ENCODE results near the gene PITPNB.

The PITPNB gene

DNA sequence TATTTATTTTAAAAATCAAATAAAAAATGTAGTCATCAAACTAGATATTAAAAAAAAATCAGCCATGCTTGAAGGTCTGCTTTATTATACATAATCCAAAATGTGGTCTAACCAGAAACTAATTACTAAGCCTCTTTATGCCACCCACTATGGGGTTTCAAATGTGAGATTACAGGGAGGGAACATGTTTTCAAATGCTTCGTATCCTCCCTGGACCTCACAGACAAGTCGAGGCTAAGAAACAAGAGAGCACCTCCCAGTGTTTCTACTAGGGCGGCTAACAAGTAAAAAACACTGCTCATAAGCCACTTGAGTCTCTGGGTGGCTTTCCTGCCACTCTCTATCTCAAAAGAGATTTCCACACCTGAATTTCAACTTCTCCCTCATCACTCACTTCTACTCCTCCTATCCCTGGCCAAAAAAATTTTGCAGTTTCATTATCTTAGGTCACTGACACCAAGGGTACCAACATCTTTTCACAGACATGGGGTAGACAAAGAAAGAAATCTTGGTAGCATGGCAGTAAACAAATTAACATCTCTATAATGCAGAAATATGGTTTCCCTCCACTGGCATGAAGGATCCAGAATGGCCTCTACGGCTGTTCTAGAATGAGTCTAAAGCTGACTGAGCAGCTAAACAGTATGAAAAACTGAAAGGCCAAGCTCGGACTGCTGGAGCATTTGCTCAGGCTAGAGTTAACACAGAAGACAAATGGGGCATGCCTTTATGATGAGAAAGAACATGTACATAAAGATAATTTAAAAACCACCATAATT, 50.9 kb downstream of the PITPNB start:
- no peaks in the 10 kb centered on the region for H3K27me3 ChIP-seq (ENCODE audit: low read depth, low read length)
- H3K4me3 ChIP-seq (ENCODE audit: low read depth in 1 of 2, low read length in 2 of 2): peak overlapping the region in 1 of 2 donors; percentile 1
- no peaks in the 10 kb centered on the region for H3K9me3 ChIP-seq (ENCODE audit: control insufficient read depth in 1 of 2, low read length in 2 of 2)
- H3K27ac ChIP-seq (ENCODE audit: low read length): peak overlapping the region; percentile 88
- peaks cover 27 to 29% of the 10 kb centered on the region in 2 donors for H3K4me1 ChIP-seq (ENCODE audit: control insufficient read depth in 1 of 2, insufficient read depth in 2 of 2, low read length in 2 of 2)
- H3K36me3 ChIP-seq (ENCODE audit: control insufficient read depth in 1 of 2, insufficient read depth in 2 of 2, low read length in 2 of 2): peaks cover 4 to 35% of the 10 kb centered on the region in 2 donors

DNA sequence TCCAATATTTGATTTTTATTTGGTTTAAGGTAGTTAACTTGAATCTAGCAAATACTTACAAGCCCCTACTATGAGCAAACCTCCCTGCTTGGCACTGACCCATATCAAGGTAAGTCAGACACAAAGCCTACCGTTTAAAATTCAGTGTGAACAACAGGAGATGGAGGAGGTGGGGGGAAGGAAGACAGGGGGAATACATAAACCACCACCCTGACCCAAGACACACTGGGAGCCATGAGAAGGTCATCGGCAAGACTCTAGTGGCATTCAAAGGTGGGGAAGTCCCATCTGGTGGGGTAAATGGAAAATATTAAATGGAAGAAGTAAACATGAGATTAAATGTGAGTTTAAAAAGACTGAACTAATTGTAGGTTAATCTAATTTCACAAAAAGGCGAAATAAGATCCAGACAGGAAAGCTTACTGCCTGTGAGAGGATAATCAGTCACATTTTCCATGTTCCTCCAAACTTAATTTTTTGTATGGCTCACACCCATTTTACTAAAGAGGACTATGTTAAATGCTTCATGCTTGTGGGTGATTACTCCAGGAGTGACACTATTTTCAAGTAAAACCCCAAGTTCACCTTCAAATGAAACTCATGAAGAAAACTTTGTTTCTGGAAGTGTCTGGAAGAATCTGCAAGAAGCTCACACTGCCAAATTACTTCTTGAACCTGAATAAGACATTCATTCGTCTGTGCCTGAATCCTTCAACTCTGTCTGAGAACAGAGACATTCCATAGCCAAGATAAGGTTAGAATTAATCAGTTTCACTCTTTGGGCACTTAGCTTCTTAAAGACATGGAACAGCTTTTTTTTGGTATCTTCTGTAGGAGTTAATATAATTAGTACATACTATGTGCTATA, 51.7 kb downstream of the PITPNB start:
- peak overlapping the region in 1 of 2 donors; percentile 1 for H3K4me3 ChIP-seq (ENCODE audit: low read depth in 1 of 2, low read length in 2 of 2)
- H3K27me3 ChIP-seq (ENCODE audit: low read depth, low read length): no peaks in the 10 kb centered on the region
- peaks cover 28 to 35% of the 10 kb centered on the region in 2 donors for H3K4me1 ChIP-seq (ENCODE audit: control insufficient read depth in 1 of 2, insufficient read depth in 2 of 2, low read length in 2 of 2)
- H3K36me3 ChIP-seq (ENCODE audit: control insufficient read depth in 1 of 2, insufficient read depth in 2 of 2, low read length in 2 of 2): peaks cover under 1 to 30% of the 10 kb centered on the region in 2 donors
- no peaks in the 10 kb centered on the region for H3K9me3 ChIP-seq (ENCODE audit: control insufficient read depth in 1 of 2, low read length in 2 of 2)
- peak overlapping the region; percentile 88 for H3K27ac ChIP-seq (ENCODE audit: low read length)

DNA sequence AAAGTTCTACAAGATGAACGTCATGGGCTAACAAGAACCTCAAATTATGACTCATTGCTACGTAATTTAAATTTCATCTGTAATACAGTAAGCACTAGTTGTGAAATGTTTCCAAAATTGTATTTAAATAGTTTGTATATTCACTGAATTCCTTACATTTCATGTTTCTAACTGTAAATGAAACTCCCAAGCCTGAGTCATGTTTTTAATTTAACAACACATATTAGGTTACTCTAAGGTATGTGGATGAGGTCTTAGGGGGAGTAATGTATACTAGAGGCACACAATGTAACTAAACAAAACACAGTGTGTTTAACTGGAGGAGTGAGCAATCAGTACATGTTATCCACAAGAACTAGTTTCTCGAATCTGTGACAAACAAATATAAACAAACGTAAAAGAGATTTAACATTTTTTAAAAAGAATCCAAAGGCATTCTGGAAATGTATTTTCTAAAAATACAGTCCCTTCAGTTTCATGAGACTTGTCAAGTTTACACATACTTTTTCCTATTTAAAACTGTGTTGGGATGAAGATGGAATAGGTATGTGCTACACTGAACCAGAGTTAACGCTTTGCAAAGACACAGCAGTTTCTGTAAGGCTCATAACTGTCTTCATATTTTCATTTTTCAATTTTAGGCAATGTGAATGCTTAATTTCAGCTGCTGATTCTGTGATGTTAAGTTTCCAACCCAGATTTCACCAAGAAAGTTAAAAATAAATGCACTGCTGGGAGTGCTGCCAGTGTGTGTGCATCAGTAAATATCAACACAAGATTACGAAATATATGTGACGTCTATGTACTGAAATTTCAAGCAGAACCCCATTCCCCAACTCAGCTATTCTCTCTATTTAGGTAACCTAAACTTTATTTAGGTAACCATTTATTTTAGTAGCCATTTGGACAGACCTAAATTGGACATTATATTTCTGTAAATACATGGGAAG, 52.6 kb downstream of the PITPNB start:
- H3K9me3 ChIP-seq (ENCODE audit: control insufficient read depth in 1 of 2, low read length in 2 of 2): no peaks in the 10 kb centered on the region
- no peaks in the 10 kb centered on the region for H3K27me3 ChIP-seq (ENCODE audit: low read depth, low read length)
- H3K36me3 ChIP-seq (ENCODE audit: control insufficient read depth in 1 of 2, insufficient read depth in 2 of 2, low read length in 2 of 2): peaks cover 0 to 25% of the 10 kb centered on the region in 2 donors
- no peak overlapping the region for H3K4me3 ChIP-seq (ENCODE audit: low read depth in 1 of 2, low read length in 2 of 2)
- H3K27ac ChIP-seq (ENCODE audit: low read length): peak overlapping the region; percentile 88
- peaks cover 34 to 35% of the 10 kb centered on the region in 2 donors for H3K4me1 ChIP-seq (ENCODE audit: control insufficient read depth in 1 of 2, insufficient read depth in 2 of 2, low read length in 2 of 2)

DNA sequence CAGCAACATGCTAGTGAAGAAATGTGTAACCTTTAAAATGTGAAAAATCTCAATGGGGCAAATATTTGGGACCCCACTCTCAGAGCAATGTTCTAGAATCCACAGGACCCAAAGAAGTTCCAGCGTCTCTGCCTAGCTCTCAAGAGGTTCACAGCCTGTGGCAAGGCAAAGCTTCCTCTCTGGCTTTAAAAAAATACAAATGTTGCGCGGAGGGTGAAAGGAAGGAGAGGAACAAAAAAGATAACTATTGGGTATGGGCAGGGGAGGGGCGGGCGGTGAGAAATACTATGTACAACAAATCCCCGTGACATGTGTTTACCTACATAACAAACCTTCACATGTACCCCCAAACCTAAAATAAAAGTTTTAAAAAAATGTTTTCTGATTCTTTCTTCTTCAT, 53.6 kb downstream of the PITPNB start:
- Histone ChIP-seq H3K27ac (ENCODE audit: low read length) (peak overlapping the region; percentile 88), H3K4me3 (ENCODE audit: low read depth in 1 of 2, low read length in 2 of 2) (no peak overlapping the region), H3K9me3 (ENCODE audit: control insufficient read depth in 1 of 2, low read length in 2 of 2) (no peaks in the 10 kb centered on the region), H3K27me3 (ENCODE audit: low read depth, low read length) (no peaks in the 10 kb centered on the region), H3K4me1 (ENCODE audit: control insufficient read depth in 1 of 2, insufficient read depth in 2 of 2, low read length in 2 of 2) (peaks cover 35% of the 10 kb centered on the region in 2 donors), H3K36me3 (ENCODE audit: control insufficient read depth in 1 of 2, insufficient read depth in 2 of 2, low read length in 2 of 2) (peaks cover 0 to 16% of the 10 kb centered on the region in 2 donors)

DNA sequence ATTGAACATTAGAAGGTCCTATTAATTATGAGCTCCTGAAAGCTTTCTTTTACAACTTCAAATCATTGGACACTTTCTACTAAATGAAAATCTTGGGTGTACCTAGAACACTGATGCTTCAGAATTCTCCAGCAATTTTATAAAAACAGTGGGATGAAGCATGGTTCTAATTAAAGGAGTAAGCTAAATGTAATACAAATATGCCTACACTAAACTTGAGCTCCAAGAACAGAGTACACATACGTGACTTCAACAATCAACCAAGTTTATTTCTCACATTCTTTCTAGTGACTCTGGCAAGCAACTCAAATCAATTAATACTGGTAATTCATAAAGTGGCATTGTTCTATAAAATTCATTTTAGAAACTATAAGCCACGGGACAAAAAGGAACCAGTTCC, 55.5 kb downstream of the PITPNB start:
- H3K4me1 ChIP-seq (ENCODE audit: control insufficient read depth in 1 of 2, insufficient read depth in 2 of 2, low read length in 2 of 2): peaks cover 27 to 43% of the 10 kb centered on the region in 2 donors
- H3K4me3 ChIP-seq (ENCODE audit: low read depth in 1 of 2, low read length in 2 of 2): no peak overlapping the region
- H3K36me3 ChIP-seq (ENCODE audit: control insufficient read depth in 1 of 2, insufficient read depth in 2 of 2, low read length in 2 of 2): peaks cover 7 to 8% of the 10 kb centered on the region in 2 donors

DNA sequence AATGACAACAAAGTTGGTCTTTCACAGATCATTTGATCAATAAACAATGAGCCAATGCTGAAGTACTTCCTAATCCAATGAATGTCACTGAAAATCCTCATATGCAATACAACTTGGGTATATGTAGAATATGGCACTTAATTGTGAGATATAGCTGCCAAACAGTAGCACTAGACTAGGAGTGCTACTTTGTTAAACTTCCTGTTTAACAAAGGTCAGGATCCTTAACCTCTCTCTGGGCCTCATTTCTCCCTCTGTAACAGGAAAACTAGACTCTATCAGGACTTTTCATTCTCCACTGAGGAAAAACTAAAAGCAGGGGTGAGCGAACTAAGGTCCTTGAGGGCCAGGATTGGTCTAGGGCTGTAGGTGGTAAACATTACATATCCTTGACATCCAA, 56.1 kb downstream of the PITPNB start:
- no peaks in the 10 kb centered on the region for H3K27me3 ChIP-seq (ENCODE audit: low read depth, low read length)
- H3K36me3 ChIP-seq (ENCODE audit: control insufficient read depth in 1 of 2, insufficient read depth in 2 of 2, low read length in 2 of 2): peaks cover 10 to 11% of the 10 kb centered on the region in 2 donors
- H3K9me3 ChIP-seq (ENCODE audit: control insufficient read depth in 1 of 2, low read length in 2 of 2): no peaks in the 10 kb centered on the region
- H3K4me1 ChIP-seq (ENCODE audit: control insufficient read depth in 1 of 2, insufficient read depth in 2 of 2, low read length in 2 of 2): peaks cover 27 to 45% of the 10 kb centered on the region in 2 donors
- H3K27ac ChIP-seq (ENCODE audit: low read length): peak overlapping the region; percentile 47
- no peak overlapping the region for H3K4me3 ChIP-seq (ENCODE audit: low read depth in 1 of 2, low read length in 2 of 2)

More for the DNA sequence above, 55.5 kb downstream of the PITPNB start:
- Histone ChIP-seq H3K9me3 (ENCODE audit: control insufficient read depth in 1 of 2, low read length in 2 of 2) (no peaks in the 10 kb centered on the region), H3K27ac (ENCODE audit: low read length) (peak overlapping the region; percentile 47), H3K27me3 (ENCODE audit: low read depth, low read length) (no peaks in the 10 kb centered on the region)

DNA sequence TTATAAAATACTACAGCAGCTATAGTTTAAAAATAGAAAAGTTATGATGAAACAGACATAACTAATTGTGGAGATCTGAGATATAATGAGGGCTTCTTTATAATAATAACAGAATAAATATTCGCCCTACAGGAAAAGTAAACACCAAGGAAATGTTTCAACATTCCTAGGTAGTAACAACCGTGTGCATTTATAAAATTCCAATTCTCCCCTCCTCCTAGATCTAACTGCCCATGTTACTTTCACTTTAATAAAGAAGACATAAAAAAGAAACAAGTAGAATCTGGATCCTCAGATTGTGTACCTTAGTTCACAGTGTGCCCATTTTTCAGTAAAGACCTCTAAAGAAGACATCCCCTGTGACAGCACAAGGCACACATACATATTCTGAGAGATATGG, 59.7 kb downstream of the PITPNB start:
- Histone ChIP-seq H3K36me3 (ENCODE audit: control insufficient read depth in 1 of 2, insufficient read depth in 2 of 2, low read length in 2 of 2) (peaks cover 31 to 43% of the 10 kb centered on the region in 2 donors), H3K4me3 (ENCODE audit: low read depth in 1 of 2, low read length in 2 of 2) (peak overlapping the region; percentile 14 to 39), H3K27ac (ENCODE audit: low read length) (peak overlapping the region; percentile 90), H3K9me3 (ENCODE audit: control insufficient read depth in 1 of 2, low read length in 2 of 2) (no peaks in the 10 kb centered on the region), H3K4me1 (ENCODE audit: control insufficient read depth in 1 of 2, insufficient read depth in 2 of 2, low read length in 2 of 2) (peaks cover 15 to 39% of the 10 kb centered on the region in 2 donors), H3K27me3 (ENCODE audit: low read depth, low read length) (no peaks in the 10 kb centered on the region)

DNA sequence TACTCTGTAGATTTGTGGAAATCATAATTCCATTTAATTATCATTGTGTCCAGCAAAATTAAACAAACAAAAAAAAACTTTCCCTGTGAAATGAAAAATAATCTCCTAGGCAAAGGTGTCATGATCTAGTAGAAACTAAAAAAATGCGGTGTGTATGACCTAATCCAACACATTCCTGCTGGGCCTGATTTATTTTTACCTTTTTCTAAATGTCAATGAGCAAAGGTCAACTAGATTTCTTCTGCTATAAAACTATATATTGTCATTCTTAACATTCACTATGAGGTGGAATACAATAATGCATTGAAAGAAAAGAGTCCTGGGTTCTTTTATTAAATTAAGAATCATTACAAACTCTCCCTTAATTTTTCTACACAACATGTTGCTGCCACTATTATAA, 60.4 kb downstream of the PITPNB start:
- H3K4me1 ChIP-seq (ENCODE audit: control insufficient read depth in 1 of 2, insufficient read depth in 2 of 2, low read length in 2 of 2): peaks cover 13 to 39% of the 10 kb centered on the region in 2 donors
- H3K27ac ChIP-seq (ENCODE audit: low read length): no peak overlapping the region
- no peak overlapping the region for H3K4me3 ChIP-seq (ENCODE audit: low read depth in 1 of 2, low read length in 2 of 2)
- no peaks in the 10 kb centered on the region for H3K27me3 ChIP-seq (ENCODE audit: low read depth, low read length)
- H3K9me3 ChIP-seq (ENCODE audit: control insufficient read depth in 1 of 2, low read length in 2 of 2): no peaks in the 10 kb centered on the region
- H3K36me3 ChIP-seq (ENCODE audit: control insufficient read depth in 1 of 2, insufficient read depth in 2 of 2, low read length in 2 of 2): peaks cover 31 to 43% of the 10 kb centered on the region in 2 donors

DNA sequence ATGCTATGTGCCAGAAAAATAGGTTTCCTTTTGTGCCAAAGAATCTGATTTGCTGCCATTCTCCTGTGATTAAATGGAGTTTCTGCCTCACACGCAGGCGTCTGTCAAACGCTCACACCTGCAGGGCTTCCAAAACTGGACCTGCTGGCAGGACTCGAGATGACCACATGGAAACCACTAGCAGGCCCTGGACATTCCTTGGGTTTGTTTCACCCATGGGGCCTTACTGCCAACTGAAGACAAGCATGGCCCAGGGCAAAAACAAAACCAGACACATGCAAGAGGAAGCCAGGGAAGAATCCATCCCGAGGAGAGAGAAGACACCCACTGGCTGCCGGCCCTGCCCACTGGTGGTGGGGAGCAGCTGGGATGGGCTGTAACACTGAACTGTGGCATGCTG, 61.6 kb downstream of the PITPNB start:
- peaks cover 4 to 27% of the 10 kb centered on the region in 2 donors for H3K4me1 ChIP-seq (ENCODE audit: control insufficient read depth in 1 of 2, insufficient read depth in 2 of 2, low read length in 2 of 2)
- no peaks in the 10 kb centered on the region for H3K9me3 ChIP-seq (ENCODE audit: control insufficient read depth in 1 of 2, low read length in 2 of 2)
- no peak overlapping the region for H3K4me3 ChIP-seq (ENCODE audit: low read depth in 1 of 2, low read length in 2 of 2)
- H3K27me3 ChIP-seq (ENCODE audit: low read depth, low read length): no peaks in the 10 kb centered on the region
- peaks cover 31 to 48% of the 10 kb centered on the region in 2 donors for H3K36me3 ChIP-seq (ENCODE audit: control insufficient read depth in 1 of 2, insufficient read depth in 2 of 2, low read length in 2 of 2)
- H3K27ac ChIP-seq (ENCODE audit: low read length): no peak overlapping the region

DNA sequence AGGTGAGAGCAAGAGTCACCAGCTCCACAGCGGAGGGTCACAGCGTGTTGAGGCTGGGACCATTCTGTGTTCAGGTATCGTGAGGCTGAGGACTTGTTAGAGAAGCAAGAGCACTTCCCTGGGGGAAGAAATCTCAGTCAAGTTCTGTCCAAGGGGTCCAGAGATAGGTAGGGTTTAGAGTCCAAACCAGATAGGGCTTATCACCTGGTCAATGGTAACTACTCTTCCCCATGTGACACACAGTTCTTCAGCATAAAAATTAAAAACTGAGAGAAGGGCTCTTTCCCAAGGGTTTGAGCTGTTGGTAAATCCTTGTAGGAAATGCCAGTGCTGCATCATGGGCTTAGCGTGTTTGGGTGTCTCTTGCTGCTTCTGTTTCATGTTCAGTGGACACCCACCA, 62.7 kb downstream of the PITPNB start:
- Histone ChIP-seq H3K27ac (ENCODE audit: low read length) (no peak overlapping the region), H3K36me3 (ENCODE audit: control insufficient read depth in 1 of 2, insufficient read depth in 2 of 2, low read length in 2 of 2) (peaks cover 38 to 56% of the 10 kb centered on the region in 2 donors), H3K4me3 (ENCODE audit: low read depth in 1 of 2, low read length in 2 of 2) (no peak overlapping the region), H3K4me1 (ENCODE audit: control insufficient read depth in 1 of 2, insufficient read depth in 2 of 2, low read length in 2 of 2) (peaks cover 4 to 18% of the 10 kb centered on the region in 2 donors), H3K27me3 (ENCODE audit: low read depth, low read length) (no peaks in the 10 kb centered on the region), H3K9me3 (ENCODE audit: control insufficient read depth in 1 of 2, low read length in 2 of 2) (no peaks in the 10 kb centered on the region)
